ENCODE data around the gene FRAS1.
"Not testable (repeated sequence)": the region's sequence is repeated elsewhere in the genome, so short reads cannot be mapped to it uniquely, and the experiment has no call there.

The FRAS1 gene

DNA sequence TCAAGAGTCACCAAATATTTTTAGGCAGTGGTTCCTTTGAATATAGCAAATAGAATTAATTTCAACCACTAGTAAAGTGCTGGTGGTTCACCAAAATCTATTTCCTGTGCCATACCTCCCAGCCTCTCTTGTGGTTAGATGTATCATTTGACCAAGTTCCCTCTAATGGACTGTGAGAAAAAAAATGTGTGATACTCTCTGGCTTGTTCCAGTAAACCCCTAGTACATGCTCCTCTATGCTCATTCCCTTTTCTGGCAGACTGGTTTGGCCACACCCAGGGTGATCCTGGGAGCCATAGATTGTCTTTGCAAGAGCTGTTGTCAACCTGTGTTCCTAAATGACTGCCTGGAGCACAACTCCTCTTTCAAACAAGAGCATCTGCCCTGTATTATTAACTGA lies 109.5 kb downstream of the FRAS1 start:
- DNase-seq: no peak

DNA sequence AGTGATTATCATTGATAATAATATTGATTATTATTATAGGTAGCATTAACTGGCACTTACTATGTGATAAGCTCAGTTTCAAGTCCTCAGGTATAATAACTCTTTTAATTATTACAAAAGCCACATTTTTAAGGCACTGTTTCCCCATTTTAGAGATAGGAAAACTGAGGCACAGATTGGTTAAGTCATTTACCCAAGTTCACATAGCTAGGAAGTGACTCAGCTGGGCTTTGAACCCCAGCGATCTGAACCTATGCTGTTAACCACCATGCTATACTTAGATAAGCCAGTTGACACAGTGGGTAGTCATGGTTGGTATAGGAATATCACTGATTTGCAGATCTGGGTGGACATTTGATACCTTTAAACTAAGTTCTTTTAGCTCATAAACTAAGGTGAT lies 110.4 kb downstream of the FRAS1 start:
- no peak for DNase-seq

DNA sequence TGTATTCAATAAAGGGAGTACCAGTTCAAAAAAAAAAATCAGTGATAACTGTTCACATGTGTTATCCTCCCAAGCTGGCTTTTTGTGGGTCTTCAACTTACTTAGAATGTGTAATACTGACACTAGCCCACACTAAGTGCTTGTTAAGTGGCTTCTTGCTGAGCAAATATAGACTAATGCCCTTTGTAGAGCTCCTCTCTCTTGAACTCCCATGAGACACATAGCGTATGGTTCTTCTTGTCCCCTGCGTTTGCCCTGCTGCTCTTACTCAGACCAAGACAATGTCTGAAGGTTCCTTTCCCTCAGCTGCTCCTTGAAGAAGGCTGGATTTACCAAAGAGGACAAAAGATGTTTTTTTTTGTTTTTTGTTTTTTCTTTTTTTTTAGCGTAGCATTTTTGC lies 110.9 kb downstream of the FRAS1 start:
- DNase-seq: no peak

DNA sequence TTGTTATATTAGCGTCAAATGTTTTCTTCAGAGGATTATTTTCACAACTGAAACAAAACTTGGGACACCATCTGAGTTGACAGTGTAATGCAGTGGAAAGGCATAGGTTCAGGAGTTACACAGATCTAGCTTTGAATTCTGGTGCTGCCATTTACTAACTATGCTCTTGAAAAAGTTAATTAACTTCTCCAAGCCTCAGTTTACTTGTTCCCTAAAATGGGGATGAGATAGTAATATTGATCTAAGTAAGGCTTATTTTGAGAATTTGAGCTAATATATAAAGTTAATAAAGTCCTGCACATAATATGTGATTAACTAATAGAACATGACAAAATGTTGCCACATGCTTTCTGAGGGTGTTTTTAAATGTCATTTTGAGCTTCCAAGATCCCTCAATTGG lies 112.6 kb downstream of the FRAS1 start:
- DNase-seq: no peak

DNA sequence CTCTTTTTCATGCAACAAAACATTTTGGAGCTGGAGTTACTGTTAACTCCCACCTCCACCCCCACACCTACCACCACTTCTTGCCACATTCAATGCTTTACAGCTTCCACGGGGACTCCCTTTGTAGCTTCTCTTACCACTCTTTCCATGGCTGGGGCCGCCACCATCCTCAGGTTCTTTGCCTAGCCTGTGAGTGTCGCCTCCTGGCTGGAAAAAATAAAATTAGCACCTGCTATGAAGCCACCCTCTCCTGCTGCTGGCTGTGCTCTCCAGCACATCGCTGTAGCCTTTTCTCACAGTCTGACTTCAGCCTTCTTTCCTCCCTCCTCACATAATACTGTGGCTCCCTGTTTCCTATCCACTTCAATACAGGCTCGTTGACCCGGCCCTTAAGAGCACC lies 114.4 kb downstream of the FRAS1 start:
- DNase-seq: no peak

DNA sequence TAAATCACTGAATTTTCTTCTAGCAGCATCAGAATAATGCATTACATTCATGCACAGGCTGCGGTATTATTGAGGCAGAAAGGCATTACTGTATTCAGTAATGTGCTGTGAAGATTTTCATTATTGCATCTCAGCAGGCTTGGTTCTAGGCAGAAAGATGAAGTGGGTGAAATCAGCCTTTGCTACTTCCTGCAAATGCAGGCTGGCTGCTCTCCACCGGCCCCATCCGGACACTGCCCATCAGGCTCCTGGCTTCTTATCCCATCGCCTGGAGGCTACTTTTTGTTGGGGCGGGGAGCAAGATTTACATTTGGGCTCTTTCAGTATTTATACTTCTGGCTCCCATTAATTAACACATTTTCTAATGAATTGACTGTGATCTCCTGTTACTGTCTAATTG lies 117.8 kb downstream of the FRAS1 start:
- DNase-seq: no peak

DNA sequence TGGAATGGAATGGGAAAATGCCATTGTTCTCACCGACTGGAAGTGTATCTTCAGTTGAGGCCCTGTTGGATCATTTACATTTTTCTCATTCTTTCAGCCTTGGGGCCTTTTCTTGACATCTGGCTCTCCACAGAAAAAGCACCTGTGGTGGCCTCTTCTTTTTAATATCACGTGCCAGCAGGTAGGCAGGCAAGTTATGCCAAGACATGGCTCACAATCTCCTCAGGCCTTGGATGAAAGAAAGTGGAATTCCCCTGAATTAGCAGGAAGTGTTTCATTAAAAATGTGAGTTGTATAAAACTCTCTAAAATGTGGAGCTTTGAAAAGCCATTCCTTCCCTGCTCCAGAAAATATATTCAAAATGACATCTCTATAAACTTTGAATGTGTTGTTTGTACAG lies 122.1 kb downstream of the FRAS1 start:
- no peak for DNase-seq

DNA sequence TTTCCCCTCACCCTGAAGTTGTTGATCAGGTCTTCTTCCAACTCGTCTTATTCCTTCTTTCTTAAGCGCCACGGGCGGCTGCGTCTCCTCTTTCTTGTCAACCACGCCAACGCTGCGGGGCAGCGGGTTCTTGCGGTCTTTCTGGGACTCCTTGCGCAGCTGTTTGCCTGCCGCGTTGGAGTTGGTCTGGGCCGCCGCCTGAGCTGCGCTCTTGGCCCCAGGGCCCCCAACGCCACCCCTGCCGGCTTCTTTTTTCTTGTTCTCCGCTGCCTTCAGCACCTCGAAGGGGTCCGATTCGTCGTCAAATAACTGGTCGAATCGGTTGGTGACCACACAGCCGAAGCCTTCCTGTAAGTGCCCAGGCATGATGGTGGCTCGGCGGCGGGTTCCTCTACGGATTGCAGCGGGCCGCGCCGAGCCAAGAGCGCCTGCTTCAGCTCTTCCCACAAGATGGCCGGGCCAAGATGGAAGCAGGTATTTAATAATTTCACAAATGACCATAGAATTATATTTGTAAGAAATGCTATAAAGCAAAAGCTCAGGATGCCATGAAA lies 124.6 kb downstream of the FRAS1 start:
- not testable (repeated sequence) for DNase-seq

DNA sequence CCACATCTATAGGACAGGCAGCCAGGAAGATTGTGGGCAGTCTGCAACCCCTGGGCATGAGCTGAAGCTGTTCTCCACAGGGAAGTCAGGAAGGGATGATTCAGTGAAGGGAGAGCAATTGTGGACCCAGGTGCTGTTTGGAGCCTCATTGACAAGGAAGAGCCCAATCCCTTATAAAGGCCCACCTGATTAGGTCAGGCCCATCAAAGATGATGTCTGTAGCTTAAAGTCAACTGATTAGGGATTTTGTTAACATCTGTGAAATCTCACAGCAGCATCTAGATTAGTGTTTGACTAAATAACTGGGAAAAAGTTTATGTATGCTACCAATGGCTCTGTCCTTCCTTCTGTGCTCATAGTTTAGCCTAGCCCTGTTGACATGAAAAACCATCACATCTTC lies 127.5 kb downstream of the FRAS1 start:
- no peak for DNase-seq

DNA sequence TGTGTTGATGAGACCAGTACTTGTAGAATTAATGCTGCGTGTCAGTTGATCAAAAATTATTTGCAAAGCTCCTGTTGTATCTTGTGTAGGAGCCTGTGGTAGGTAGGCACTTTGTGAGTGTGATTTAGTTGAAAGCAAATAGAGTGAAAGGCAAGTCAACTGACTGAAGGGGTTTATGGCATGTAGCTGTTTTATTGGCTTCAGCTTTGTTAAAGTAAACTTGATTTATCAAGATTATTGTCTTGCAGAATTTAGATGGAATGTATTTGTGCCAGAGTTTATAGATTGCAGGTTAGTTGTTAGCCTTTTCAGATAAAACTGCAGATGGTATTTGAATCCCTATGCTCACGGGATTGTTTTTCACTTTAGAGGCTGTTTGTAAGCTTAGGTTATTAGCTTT lies 128.0 kb downstream of the FRAS1 start:
- DNase-seq: no peak

DNA sequence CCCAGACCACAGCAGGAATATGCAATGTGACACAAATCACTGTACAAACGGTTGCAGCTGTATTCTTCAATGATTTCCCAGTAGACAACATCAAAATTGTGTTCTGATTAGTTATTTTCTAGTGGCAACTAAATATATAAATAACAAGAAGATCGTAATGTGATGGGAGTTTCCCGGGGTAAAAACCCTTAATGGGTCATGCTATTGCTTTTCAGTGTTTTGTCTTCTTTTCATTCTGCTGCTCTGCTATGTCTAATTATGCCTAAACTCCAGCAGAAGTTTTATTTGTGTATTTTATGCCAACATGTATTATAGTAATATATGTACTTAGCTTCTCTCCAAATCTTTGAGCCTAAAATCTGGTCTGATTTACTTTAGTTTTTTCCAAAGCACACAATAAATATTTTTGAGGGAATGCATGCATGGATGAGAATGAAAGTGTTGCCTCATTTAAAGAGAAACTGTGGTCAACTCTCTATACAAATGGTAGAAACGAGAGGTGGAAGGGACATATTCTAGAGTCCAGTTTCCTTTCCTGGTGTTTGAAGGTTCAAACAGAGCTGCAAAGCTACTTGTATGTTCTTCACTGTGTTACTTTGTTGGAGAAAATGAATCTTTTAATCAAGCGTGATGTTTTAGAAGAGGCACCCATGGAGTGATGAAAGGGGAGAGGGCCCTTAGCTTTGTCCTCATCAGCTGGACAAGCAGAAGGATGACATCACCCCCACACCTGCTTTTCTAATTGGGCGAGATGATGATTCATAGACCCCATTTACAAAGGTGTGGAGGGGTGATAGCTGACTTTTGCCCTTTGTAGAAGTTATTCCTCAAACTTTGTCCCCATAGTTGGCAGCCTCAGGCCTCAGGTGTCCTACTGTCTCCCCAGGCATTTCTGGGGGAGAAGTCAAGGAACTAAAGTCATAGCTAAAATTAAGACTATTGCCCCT lies 129.7 kb downstream of the FRAS1 start:
- DNase-seq: no peak

DNA sequence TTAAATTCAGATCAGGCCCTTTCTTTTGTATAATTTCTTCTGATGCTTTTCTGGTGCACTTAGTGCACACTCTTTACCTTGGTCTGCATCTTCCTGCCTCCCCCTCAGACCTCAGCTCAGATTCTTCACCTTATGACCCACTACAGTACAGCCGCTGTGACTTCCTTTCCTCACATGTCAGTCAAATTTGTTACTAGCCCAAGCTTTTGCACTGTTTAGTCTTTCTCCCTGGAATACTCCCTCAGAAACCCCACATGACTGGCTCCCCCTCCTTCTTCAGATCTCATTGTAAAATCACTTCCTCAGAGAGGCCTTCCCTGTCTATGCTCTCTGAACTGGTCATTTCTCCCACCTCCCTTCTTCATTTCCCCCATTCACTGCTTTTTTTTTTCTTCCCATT lies 132.9 kb downstream of the FRAS1 start:
- DNase-seq: no peak

DNA sequence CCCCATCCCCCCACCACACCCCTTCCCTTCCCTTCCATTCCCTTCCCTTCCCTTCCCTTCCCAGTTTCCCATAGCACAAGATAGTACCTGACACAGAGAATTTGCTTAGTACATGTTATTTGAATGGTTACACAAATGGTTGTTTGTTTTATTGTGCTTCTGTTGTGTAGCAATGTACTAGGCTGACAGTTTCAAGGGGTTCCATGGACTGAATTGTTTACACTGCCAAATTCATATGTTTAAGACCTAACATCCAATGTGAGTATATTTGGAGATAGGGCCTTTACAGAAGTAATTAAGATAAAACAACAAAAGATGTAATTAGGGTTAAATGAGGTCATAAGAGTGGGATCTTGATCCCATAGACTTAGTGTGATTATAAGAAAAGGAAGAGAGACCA lies 133.5 kb downstream of the FRAS1 start:
- DNase-seq: no peak

DNA sequence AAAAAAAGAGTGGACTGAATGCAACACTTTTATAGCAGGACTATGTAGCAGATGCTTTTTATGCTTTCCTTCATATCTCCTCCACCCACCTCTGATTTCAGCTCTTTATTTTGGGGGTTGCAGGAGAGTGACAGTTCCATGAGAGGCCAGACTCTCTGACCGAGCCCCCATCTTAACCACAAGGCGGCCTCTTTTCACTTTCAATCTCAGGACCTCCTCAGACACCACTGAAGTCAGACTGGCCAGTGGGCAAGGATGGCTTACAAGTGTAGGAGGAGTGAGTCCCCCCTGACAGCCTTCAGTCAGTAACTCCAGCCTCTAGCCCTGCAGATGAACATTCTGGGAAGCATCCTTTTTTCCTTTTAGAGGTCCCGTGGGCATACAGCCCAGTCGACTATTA lies 140.8 kb downstream of the FRAS1 start:
- DNase-seq: no peak

DNA sequence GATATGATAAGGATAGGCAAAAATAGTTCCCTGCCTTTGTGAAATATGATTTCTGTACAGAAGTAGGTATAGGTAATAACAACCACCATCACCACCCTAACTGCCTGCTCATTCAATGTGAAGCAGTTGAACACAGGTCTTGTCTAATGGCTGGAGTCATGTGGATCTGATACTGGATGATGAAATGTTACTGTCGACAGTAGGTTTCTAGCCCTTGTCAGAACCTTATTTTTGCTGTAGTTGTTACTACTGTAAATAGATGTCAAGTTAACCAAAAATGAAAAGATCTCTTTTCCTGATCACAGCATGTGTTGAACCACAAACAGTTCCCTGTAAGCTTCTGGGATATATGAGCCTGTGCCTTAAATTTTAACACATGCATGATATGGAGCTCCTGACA lies 142.9 kb downstream of the FRAS1 start:
- DNase-seq: no peak

DNA sequence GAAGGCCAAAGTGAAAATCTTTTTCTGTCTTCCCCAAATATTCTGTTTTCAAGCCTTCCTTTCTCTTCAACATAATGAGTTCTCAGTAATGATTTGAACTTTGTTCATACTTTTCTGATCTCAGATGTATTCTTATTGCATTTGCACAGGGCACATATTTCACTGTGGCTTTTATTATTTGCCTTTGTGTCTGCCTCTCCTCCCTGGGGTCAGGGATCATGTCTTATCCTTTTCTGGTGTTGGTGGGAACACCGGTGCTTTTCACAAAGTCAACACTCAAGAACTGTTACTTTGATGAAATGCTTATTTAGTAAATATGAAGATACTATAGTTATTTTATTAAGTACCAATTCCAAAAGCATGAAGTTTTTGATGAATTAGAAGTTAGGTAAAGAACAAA lies 143.8 kb downstream of the FRAS1 start:
- DNase-seq: no peak

DNA sequence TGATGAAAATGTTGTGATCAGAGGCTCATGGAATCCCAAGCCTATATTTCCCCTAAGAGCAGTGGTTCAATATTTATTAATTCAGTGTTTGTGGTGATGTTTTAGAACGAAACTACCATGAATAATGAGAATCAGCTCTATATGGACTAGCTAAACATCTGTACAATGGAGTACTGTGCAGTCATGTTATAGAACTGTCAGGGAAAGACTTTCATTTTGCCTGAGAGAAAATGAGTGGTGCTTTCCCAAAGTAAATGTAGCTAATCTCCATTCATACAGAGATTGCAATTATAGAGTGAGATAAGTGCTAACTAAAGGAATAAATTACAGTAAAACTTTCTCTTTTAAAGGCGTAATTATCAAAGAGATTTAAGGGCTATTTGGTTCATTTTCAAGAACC lies 147.1 kb downstream of the FRAS1 start:
- DNase-seq: no peak

DNA sequence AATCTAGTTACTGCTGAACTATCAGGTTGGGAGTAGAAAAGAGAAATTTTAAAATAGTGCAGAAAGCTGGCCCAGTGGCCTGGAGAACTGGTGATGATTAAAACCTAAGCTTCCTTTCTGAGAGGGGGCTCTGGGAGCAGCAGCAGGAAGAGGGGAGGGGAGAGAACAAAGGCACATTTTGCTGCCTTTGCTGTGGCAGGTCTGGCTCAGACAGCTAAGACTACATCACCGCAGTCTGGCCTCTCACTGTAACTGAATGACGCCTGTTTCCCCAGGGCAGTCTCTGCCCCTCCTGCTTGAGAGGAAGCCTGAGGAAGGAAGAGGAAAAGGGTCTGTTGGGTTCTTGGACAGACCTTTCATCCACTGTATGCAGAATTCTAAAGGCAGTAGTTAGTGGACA lies 148.5 kb downstream of the FRAS1 start:
- no peak for DNase-seq

DNA sequence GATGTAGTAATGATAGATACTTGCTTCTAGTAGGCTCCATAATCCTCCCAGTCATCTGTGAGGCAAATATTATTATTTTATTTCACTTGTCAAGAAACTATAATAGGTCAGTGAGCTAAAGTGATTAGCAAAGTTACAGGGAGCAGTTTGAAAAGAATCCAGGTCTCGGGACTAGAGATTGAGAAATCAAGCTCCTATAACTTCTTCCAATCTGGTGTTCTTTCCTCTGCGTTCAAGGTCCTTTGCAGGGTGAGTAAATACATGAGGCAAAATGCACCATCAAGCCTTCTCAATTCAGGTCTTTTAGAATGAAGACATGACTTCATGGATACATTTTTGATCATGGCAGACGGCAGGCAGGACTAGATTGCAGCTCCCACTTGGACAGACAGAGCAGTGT lies 150.4 kb downstream of the FRAS1 start:
- DNase-seq: no peak

DNA sequence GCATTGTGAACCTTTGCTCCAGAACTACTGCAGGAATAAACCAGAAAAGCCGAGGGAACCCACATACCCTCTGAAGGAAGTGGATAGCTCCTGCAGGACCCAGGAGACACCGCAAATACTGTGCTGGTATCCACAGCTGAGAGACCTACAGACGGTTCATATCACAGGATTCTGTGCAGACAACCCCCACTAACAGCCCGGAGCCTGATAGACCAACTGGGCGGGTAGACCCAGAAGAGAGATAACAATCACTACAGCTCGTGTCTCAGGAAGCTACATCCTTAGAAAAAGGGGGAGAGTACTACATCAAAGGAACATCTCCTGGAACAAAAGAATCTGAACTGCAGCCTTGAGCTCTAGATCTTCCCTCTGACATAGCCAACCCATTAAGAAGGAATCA lies 150.8 kb downstream of the FRAS1 start:
- no peak for DNase-seq

DNA sequence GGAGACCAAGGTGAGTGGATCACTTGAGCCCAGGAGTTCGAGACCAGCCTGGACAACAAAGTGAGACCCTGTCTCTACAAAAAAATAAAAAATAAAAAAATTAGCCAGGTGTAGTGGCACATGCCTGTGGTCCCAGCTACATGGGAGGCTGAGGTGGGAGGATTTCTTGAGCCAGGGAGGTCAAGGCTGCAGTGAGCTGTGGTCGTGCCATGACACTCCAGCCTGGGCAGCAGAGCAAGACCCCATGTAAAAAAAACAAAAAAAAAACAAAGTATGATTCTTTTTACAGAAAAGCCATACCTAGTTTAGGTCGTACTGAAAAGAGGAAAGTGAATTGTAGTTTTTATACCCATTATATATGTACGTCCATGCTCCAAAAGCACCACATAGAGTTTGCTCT lies 151.8 kb downstream of the FRAS1 start:
- DNase-seq: not testable (repeated sequence)

DNA sequence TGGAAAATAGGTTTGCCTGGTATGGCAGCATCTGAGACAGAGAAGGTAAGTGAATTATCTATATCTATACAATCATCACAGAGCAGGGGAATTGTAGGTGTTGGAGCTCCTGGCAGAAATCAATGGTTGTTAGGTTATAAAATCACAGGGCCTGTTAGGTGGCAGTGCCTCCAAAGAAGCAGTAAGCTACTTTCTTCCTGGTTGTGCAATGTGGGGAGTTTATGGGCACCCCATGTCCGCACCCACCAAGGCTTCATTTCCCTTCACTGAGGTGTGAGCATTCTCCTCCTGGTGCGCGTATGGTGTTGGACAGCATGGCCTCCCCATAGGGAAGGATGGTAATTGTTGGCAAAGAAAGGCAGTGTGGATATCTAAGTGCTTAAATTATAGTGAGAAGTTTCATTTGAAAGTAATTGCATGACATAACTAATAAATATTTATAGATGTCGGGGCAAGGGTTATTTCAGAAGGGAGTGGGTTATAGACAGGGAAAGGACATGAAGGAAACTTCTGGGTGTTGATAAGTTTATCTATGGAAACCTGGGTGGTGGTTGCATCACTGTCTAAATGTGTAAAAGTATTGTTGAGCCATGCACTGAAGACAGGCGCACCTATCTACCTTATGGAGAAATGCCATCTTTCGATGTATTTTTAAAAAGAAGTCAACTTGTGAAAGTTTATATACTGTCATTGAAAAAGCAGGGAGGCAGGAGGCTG lies 153.7 kb downstream of the FRAS1 start:
- DNase-seq: no peak

DNA sequence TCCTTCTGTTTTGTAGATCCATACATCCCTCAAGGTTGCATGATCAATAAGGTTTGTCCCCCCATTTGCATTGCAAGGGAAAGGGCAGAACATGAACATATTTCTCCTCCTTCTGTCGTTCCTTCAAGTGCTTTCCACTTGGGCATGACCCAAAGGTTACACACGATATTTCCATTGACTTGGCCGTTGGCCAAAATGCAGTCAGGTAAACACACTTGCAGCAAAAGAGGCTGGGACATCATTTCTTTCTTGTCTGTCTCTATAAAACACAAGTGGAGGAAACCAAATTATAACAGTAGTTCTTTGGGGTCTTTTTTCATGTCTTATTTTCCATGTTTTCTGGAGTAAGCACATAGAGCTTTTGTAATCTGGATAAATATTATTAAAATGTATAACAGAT lies 156.1 kb downstream of the FRAS1 start:
- DNase-seq: no peak

DNA sequence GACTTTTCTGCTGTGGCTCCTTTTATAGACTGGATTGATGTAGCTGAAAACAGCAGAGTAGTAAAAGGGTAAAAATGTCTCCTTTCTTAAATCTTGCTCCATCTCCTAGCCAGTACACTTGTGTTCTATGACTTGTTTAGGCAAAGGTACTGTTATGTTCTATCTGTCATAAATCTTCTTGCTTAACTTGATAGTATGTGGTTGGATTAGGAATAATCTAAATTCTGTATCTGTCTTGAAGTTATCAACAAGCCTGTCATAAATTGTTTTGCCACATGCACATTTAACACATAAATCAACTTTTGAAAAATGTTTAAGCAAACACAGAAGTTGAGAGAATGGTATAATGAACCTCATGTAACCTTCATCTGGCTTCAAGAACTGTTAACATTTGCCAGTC lies 157.0 kb downstream of the FRAS1 start:
- DNase-seq: no peak
